ENCODE results near the gene ARHGAP29. TPM values are rescaled to one million over a fixed set of nuclear protein-coding genes. Genes with fewer than 3 reads are reported as not detected.
"Not testable (repeated sequence)": the region's sequence is repeated elsewhere in the genome, so short reads cannot be mapped to it uniquely, and the experiment has no call there.

Gene ARHGAP29
- total and polyA plus RNA-seq, 10 of the 15 experiments (the other 5 are each of a cell fraction or from before 2014, with no cell fraction given), result under 0.01 to 0.43 (median 0.10) TPM; not detected in 4

DNA sequence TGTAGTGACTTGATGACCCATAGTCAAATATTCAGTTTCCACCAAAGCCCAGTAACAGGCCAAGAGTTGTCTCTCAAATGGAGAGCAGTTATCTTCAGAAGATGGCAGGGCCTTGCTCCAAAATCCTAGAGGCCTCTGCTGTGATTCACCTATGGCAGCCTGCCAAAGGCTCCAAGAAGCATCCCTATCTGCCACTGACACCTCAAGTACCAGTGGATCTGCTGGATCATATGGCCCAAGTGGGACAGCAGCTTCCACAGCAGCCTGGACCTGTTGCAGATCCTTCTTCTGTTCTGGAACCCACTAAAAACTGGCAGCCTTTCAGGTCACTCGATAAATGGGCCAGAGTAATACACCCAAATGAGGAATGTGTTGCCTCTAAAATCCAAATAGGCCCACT is 73.3 kb downstream of the ARHGAP29 start:
- H3K79me2 ChIP-seq (ENCODE audit: control insufficient read depth, insufficient read depth, low read length); in situ Hi-C loops (cut with MboI); RAD21 ChIA-PET (ENCODE audit: unreplicated experiment); H3K4me1 ChIP-seq (ENCODE audit: control insufficient read depth, insufficient read depth, low read length); H3K9me3 ChIP-seq (replicated peaks; ENCODE audit: control insufficient read depth, insufficient read depth, low read length); H3K4me2 ChIP-seq (ENCODE audit: control insufficient read depth, insufficient read depth); BruUV-seq (replicated peaks); H3K36me3 ChIP-seq (ENCODE audit: control insufficient read depth in 2 of 2, insufficient read depth in 2 of 2, low read length in 1 of 2); CTCF ChIA-PET; intact Hi-C loops (cut with micrococcal nuclease; ENCODE audit: unreplicated experiment); H2AFZ ChIP-seq (ENCODE audit: control insufficient read depth, low read depth, low read length); ATAC-seq; H3K27ac ChIP-seq (ENCODE audit: control insufficient read depth, insufficient read depth); H3K9ac ChIP-seq (ENCODE audit: control insufficient read depth, insufficient read depth, low read length); DNase-seq (ENCODE audit: low read depth, low spot score); FAIRE-seq; SMC1A ChIA-PET (ENCODE audit: uncharacterized antibody, unreplicated experiment); H3K4me3 ChIP-seq; POLR2A ChIA-PET; H3K27me3 ChIP-seq (replicated peaks in 1 of 2; ENCODE audit: control insufficient read depth in 2 of 2, insufficient read depth in 2 of 2, low read length in 1 of 2); H4K20me1 ChIP-seq (ENCODE audit: control insufficient read depth, insufficient read depth): not testable (repeated sequence)
- 0% methylated on average over 1 of the region's 1 CpG for WGBS (ENCODE audit: insufficient coverage, insufficient replicate concordance, low lambda C conversion rate, missing lambda C conversion rate)

DNA sequence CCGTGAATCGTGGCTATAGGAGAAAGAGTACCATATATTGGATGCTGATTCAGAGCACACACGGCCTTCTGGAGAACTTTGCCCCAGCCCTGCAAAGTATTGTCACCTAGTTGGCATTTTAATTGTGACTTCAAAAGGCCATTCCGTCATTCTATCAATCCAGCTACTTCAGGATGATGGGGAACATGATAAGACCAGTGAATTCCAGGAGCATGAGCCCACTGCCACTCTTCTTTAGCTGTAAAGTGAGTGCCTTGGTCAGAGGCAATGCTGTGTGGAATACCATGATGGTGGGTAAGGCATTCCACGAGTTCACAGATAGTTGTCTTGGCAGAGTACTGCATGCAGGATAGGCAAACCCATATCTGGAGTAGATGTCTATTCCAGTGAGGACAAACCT is 74.1 kb downstream of the ARHGAP29 start:
- POLR2A ChIA-PET; H4K20me1 ChIP-seq (ENCODE audit: control insufficient read depth, insufficient read depth); ATAC-seq; FAIRE-seq; H3K79me2 ChIP-seq (ENCODE audit: control insufficient read depth, insufficient read depth, low read length); H3K36me3 ChIP-seq (ENCODE audit: control insufficient read depth in 2 of 2, insufficient read depth in 2 of 2, low read length in 1 of 2); BruUV-seq (replicated peaks); H3K9me3 ChIP-seq (replicated peaks; ENCODE audit: control insufficient read depth, insufficient read depth, low read length); H3K27me3 ChIP-seq (replicated peaks in 1 of 2; ENCODE audit: control insufficient read depth in 2 of 2, insufficient read depth in 2 of 2, low read length in 1 of 2); in situ Hi-C loops (cut with MboI); H3K27ac ChIP-seq (ENCODE audit: control insufficient read depth, insufficient read depth); H3K4me2 ChIP-seq (ENCODE audit: control insufficient read depth, insufficient read depth); H3K4me1 ChIP-seq (ENCODE audit: control insufficient read depth, insufficient read depth, low read length); H3K9ac ChIP-seq (ENCODE audit: control insufficient read depth, insufficient read depth, low read length); SMC1A ChIA-PET (ENCODE audit: uncharacterized antibody, unreplicated experiment); RAD21 ChIA-PET (ENCODE audit: unreplicated experiment); H2AFZ ChIP-seq (ENCODE audit: control insufficient read depth, low read depth, low read length); H3K4me3 ChIP-seq; intact Hi-C loops (cut with micrococcal nuclease; ENCODE audit: unreplicated experiment); CTCF ChIA-PET; DNase-seq (ENCODE audit: low read depth, low spot score): not testable (repeated sequence)
- 16% methylated on average over 5 of the region's 5 CpGs for WGBS (ENCODE audit: insufficient coverage, insufficient replicate concordance, low lambda C conversion rate, missing lambda C conversion rate)

DNA sequence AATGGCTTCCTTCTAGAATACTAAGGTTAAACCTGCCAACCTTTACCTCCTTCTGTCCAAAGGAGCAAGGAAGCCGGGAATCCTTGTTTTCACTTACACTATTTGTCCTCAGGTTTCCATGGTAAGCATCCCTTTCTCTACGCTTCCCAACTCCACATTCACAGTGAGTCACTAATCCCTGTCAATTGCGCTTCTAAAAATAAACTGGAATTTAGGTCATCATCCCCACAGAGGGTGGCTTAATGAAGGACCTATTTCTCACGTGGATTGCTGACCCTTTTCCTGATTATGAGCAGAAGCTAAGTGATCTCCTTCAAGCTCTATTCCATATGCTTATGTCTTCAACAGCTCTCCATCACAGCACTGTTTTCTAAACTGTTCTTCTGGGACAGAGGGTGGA is 76.6 kb downstream of the ARHGAP29 start:
- in situ Hi-C loops (cut with MboI), result no loop called here
- WGBS (ENCODE audit: insufficient coverage, insufficient replicate concordance, low lambda C conversion rate, missing lambda C conversion rate), result 11% methylated on average over 4 of the region's 4 CpGs

More for the DNA sequence above, 76.6 kb downstream of the ARHGAP29 start:
- DNase-seq (ENCODE audit: low read depth, low spot score) (no peak), ATAC-seq (no peak), FAIRE-seq (no peak)
- no peak overlapping the region for H3K27ac ChIP-seq (ENCODE audit: control insufficient read depth, insufficient read depth)
- H4K20me1 ChIP-seq (ENCODE audit: control insufficient read depth, insufficient read depth), result no peaks in the 10 kb centered on the region
- no peak overlapping the region for H3K9ac ChIP-seq (ENCODE audit: control insufficient read depth, insufficient read depth, low read length)
- H2AFZ ChIP-seq (ENCODE audit: control insufficient read depth, low read depth, low read length), result no peak overlapping the region
- H3K4me1 ChIP-seq (ENCODE audit: control insufficient read depth, insufficient read depth, low read length), result no peaks in the 10 kb centered on the region
- no peak for TF ChIP-seq SREBF1 (IDR thresholded peaks at IDR 0.05; ENCODE audit: low read length)
- no peak for TF ChIP-seq NBN (IDR thresholded peaks at IDR 0.05)
- TF ChIP-seq SIN3A (IDR thresholded peaks at IDR 0.05; ENCODE audit: low read depth, low read length), result no peak
- TF ChIP-seq RAD21 (IDR thresholded peaks at IDR 0.05; ENCODE audit: insufficient read depth, low read depth, low read length), result no peak
- no peak for TF ChIP-seq SMC3 (IDR thresholded peaks at IDR 0.05; ENCODE audit: borderline replicate concordance, low read length)
- no peaks in the 10 kb centered on the region for H3K36me3 ChIP-seq (ENCODE audit: control insufficient read depth in 2 of 2, insufficient read depth in 2 of 2, low read length in 1 of 2)
- POLR2A ChIA-PET, result no interaction called here
- no peak overlapping the region for H3K4me3 ChIP-seq
- no TSS peak for BruUV-seq (replicated peaks)
- no peak overlapping the region for H3K4me2 ChIP-seq (ENCODE audit: control insufficient read depth, insufficient read depth)
- SMC1A ChIA-PET (ENCODE audit: uncharacterized antibody, unreplicated experiment), result no interaction called here
- no peaks in the 10 kb centered on the region for H3K79me2 ChIP-seq (ENCODE audit: control insufficient read depth, insufficient read depth, low read length)
- no peaks in the 10 kb centered on the region for H3K27me3 ChIP-seq (replicated peaks in 1 of 2; ENCODE audit: control insufficient read depth in 2 of 2, insufficient read depth in 2 of 2, low read length in 1 of 2)
- intact Hi-C loops (cut with micrococcal nuclease; ENCODE audit: unreplicated experiment), result no loop called here
- no peaks in the 10 kb centered on the region for H3K9me3 ChIP-seq (replicated peaks; ENCODE audit: control insufficient read depth, insufficient read depth, low read length)
- CTCF ChIA-PET, result no interaction called here
- RAD21 ChIA-PET (ENCODE audit: unreplicated experiment), result no interaction called here

Measured in GM12878 (cell line).